ENCODE data around the gene PTCH1.

Gene PTCH1

GRCh38 chr9:95512709-95513095, 4.1 kb downstream of the PTCH1 start:
- Histone ChIP-seq H3K4me1 (ENCODE audit: low read length) (no peaks in the 10 kb centered on the region), H3K4me3 (ENCODE audit: low read length) (no peak overlapping the region), H3K9ac (ENCODE audit: low read length) (no peak overlapping the region), H4K20me1 (ENCODE audit: insufficient read depth, low read length) (no peaks in the 10 kb centered on the region), H3K36me3 (replicated peaks; ENCODE audit: insufficient read depth, low read length) (no peaks in the 10 kb centered on the region), H3K9me3 (replicated peaks; ENCODE audit: insufficient read depth, low read length) (no peaks in the 10 kb centered on the region), H3K27me3 (replicated peaks; ENCODE audit: insufficient read depth, low read length) (no peaks in the 10 kb centered on the region), H2AFZ (ENCODE audit: low read length) (no peak overlapping the region), H3K9me2 (replicated peaks; ENCODE audit: insufficient read depth, low read length) (no peaks in the 10 kb centered on the region), H3K27ac (ENCODE audit: low read length) (no peak overlapping the region), H3K4me2 (ENCODE audit: low read depth, low read length) (no peak overlapping the region), H3F3A (ENCODE audit: insufficient read depth, low read length) (peaks cover 24% of the 10 kb centered on the region; the same call in 1 of the 2 replicates), H3K79me2 (ENCODE audit: low read length) (peaks cover 18% of the 10 kb centered on the region)
- TF ChIP-seq CTCF (IDR thresholded peaks at IDR 0.05; ENCODE audit: low read length): no peak
- TF ChIP-seq EZH2 (optimal IDR thresholded peaks at IDR 0.05; ENCODE audit: low read depth, low read length): no peak
- TF ChIP-seq EZH2phosphoT487 (IDR thresholded peaks at IDR 0.05; ENCODE audit: low read length): no peak
- DNase-seq: no peak

GRCh38 chr9:95511952-95512708, 4.6 kb downstream of the PTCH1 start:
- Histone ChIP-seq H3K27ac (ENCODE audit: low read length) (no peak overlapping the region), H3K9me2 (replicated peaks; ENCODE audit: insufficient read depth, low read length) (no peaks in the 10 kb centered on the region), H3F3A (ENCODE audit: insufficient read depth, low read length) (peaks cover 30% of the 10 kb centered on the region), H3K4me2 (ENCODE audit: low read depth, low read length) (peak overlapping the region; percentile 94), H3K36me3 (replicated peaks; ENCODE audit: insufficient read depth, low read length) (no peaks in the 10 kb centered on the region), H3K9me3 (replicated peaks; ENCODE audit: insufficient read depth, low read length) (no peaks in the 10 kb centered on the region), H4K20me1 (ENCODE audit: insufficient read depth, low read length) (no peaks in the 10 kb centered on the region), H3K79me2 (ENCODE audit: low read length) (peaks cover 24% of the 10 kb centered on the region), H3K9ac (ENCODE audit: low read length) (no peak overlapping the region), H3K27me3 (replicated peaks; ENCODE audit: insufficient read depth, low read length) (no peaks in the 10 kb centered on the region), H3K4me3 (ENCODE audit: low read length) (peak overlapping the region; percentile 88; the same call in 1 of the 2 replicates), H2AFZ (ENCODE audit: low read length) (no peak overlapping the region), H3K4me1 (ENCODE audit: low read length) (no peaks in the 10 kb centered on the region)
- DNase-seq: no peak
- no peak for TF ChIP-seq EZH2phosphoT487 (IDR thresholded peaks at IDR 0.05; ENCODE audit: low read length)

GRCh38 chr9:95511616-95511931, 5.2 kb downstream of the PTCH1 start:
- DNase-seq: no peak
- no peaks in the 10 kb centered on the region for H3K4me1 ChIP-seq (ENCODE audit: low read length)
- H4K20me1 ChIP-seq (ENCODE audit: insufficient read depth, low read length): no peaks in the 10 kb centered on the region
- TF ChIP-seq CTCF (IDR thresholded peaks at IDR 0.05; ENCODE audit: low read length): no peak
- no peak for TF ChIP-seq EZH2 (optimal IDR thresholded peaks at IDR 0.05; ENCODE audit: low read depth, low read length)
- TF ChIP-seq EZH2phosphoT487 (IDR thresholded peaks at IDR 0.05; ENCODE audit: low read length): no peak
- no peaks in the 10 kb centered on the region for H3K9me3 ChIP-seq (replicated peaks; ENCODE audit: insufficient read depth, low read length)
- H3K9me2 ChIP-seq (replicated peaks; ENCODE audit: insufficient read depth, low read length): no peaks in the 10 kb centered on the region
- peak overlapping the region; percentile 71; the same call in 1 of the 2 replicates for H3K27ac ChIP-seq (ENCODE audit: low read length)
- H3K9ac ChIP-seq (ENCODE audit: low read length): peak overlapping the region; percentile 79
- H3F3A ChIP-seq (ENCODE audit: insufficient read depth, low read length): peaks cover 32% of the 10 kb centered on the region
- peak overlapping the region; percentile 85; the same call in 1 of the 2 replicates for H2AFZ ChIP-seq (ENCODE audit: low read length)
- peaks cover 30% of the 10 kb centered on the region for H3K79me2 ChIP-seq (ENCODE audit: low read length)
- no peaks in the 10 kb centered on the region for H3K36me3 ChIP-seq (replicated peaks; ENCODE audit: insufficient read depth, low read length)
- no peaks in the 10 kb centered on the region for H3K27me3 ChIP-seq (replicated peaks; ENCODE audit: insufficient read depth, low read length)
- H3K4me3 ChIP-seq (ENCODE audit: low read length): peak overlapping the region; percentile 88
- peak overlapping the region; percentile 94 for H3K4me2 ChIP-seq (ENCODE audit: low read depth, low read length)
